Vagina (tissue), 2 donors: ENCODE results near the gene MFSD6. TPM values are rescaled to one million over a fixed set of nuclear protein-coding genes. Genes with fewer than 3 reads are reported as not detected.
"Not testable (repeated sequence)": the region's sequence is repeated elsewhere in the genome, so short reads cannot be mapped to it uniquely, and the experiment has no call there.

Source experiments
- DNase-seq, 2 donors: peaks; one replicate each; pipeline ENCODE4 v3.0.0-alpha.2; 2017; ENCODE audit errors: extremely low spot score in 2 of 2
- H3K27ac ChIP-seq: fragments of 200-600 bp; sonication (generic); one replicate; pipeline ENCODE4 v1.5.1; 2019
- H3K27me3 ChIP-seq: fragments of 200-600 bp; sonication (generic); one replicate; pipeline ENCODE4 v1.5.1; 2019
- H3K36me3 ChIP-seq, 2 donors: fragments of 200-600 bp; sonication (generic); one replicate each; pipeline ENCODE4 v1.5.1; 2017 to 2019
- H3K4me1 ChIP-seq: fragments of 200-600 bp; sonication (generic); one replicate; pipeline ENCODE4 v1.5.1; 2019
- H3K4me3 ChIP-seq, 2 donors: fragments of 200-600 bp; sonication (generic); 1 replicate in 1 of 2; 2 replicates in 1 of 2; pipeline ENCODE4 v1.5.1; 2016 to 2019
- H3K9me3 ChIP-seq: fragments of 200-600 bp; sonication (generic); one replicate; pipeline ENCODE4 v1.5.1; 2019
- POLR2A ChIP-seq, 2 donors: fragments of 450-650 bp; IDR thresholded peaks; one replicate each; pipeline ENCODE4 v1.6.1; 2017; ENCODE audit warnings: antibody characterized with exemption in 2 of 2, mild to moderate bottlenecking in 2 of 2, moderate library complexity in 2 of 2
- POLR2AphosphoS5 ChIP-seq, 2 donors: sonication (generic); formaldehyde crosslinking; IDR thresholded peaks; one replicate each; pipeline ENCODE4 v1.9.0; 2017; ENCODE audit warnings: antibody characterized with exemption in 2 of 2, mild to moderate bottlenecking in 2 of 2, low read depth in 1 of 2; ENCODE audit not compliant: insufficient read depth in 1 of 2
- intact Hi-C: fragments of 100-400 bp; cut with DNase I; formaldehyde crosslinking; loops from one replicate; pipeline ENCODE4 v1.15.1; 2023
- total RNA-seq: library from RNA; depleted of rRNA; stranded (reverse); fragments of >200 nt; gene quantifications from one replicate; pipeline ENCODE4 v1.2.3, GENCODE V29; 2016
- TF ChIP-seq, protein P1 (sequence below), 3 experiments: fragments of 450-650 bp in 2 of 3; fragments of 200-600 bp in 1 of 3; sonication (generic) in 1 of 3; IDR thresholded peaks; one replicate each; pipeline ENCODE4 v1.5.1; 2017 to 2019; ENCODE audit warnings: antibody characterized with exemption in 3 of 3, mild to moderate bottlenecking in 2 of 3, moderate library complexity in 2 of 3

Gene MFSD6
- total RNA-seq = 84.7 TPM

DNA sequence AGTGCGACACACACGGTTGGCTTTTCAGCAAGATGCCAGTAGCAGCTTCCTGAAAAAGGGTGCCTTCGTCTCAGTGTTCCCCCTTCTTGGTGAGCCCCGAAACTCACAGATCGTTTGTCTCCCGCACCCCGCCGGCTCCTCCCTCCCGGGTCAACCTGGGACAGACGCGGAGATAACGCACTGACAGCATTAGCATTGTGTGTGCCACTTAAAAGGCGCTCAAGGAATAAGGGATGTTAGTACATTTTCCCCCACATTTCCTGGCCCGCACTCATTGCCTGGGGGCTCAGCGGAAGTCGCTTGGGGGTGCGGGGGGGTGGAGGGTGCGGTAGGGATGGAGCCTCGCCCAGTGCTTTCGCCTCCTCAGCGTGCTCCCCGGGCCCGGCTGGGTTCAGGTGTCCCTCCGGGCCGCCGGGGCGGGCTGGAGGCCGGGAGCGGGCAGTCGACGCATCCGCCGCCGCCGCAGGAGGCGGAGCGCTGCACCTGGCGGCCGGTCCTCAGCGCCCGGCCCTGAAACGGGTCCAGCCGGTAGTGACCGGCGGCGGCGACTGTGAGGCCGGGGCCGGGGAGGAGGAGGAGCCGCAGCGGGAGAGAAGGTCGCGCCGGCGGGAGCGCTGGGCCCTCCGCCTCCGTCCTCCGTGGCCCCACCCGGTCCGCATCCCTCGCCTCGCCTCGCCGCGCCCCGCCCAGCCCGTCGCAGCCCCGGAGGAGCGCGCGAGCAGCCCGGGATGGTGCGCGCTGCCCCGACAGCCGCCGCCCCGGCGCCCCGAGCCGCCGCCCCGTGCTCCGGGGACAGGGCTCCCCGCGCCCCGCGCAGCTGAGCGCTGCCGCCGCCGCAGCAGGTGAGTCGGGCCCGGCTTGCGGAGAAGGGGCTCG lies at the start of gene MFSD6:
Gene MFSD6, plus strand, starts transcription at position 694 of the 876 bp plus-strand sequence. CDS start 27,675 bp downstream, outside the sequence.
- peak within 1 kb of the TSS; percentile 75 to 79 for H3K4me3 ChIP-seq
- no peaks in the 10 kb centered on the region for H3K36me3 ChIP-seq
- H3K9me3 ChIP-seq = no peaks in the 10 kb centered on the region
- H3K27me3 ChIP-seq = no peaks in the 10 kb centered on the region
- DNase-seq = no peak
- H3K4me1 ChIP-seq = peaks cover 26% of the 10 kb centered on the region
- peak within 1 kb of the TSS; percentile 93 for H3K27ac ChIP-seq
- TF ChIP-seq, protein P1, sequence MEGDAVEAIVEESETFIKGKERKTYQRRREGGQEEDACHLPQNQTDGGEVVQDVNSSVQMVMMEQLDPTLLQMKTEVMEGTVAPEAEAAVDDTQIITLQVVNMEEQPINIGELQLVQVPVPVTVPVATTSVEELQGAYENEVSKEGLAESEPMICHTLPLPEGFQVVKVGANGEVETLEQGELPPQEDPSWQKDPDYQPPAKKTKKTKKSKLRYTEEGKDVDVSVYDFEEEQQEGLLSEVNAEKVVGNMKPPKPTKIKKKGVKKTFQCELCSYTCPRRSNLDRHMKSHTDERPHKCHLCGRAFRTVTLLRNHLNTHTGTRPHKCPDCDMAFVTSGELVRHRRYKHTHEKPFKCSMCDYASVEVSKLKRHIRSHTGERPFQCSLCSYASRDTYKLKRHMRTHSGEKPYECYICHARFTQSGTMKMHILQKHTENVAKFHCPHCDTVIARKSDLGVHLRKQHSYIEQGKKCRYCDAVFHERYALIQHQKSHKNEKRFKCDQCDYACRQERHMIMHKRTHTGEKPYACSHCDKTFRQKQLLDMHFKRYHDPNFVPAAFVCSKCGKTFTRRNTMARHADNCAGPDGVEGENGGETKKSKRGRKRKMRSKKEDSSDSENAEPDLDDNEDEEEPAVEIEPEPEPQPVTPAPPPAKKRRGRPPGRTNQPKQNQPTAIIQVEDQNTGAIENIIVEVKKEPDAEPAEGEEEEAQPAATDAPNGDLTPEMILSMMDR (IDR thresholded peaks at IDR 0.05) = no peak
- TF ChIP-seq POLR2AphosphoS5 (IDR thresholded peaks at IDR 0.05; ENCODE audit: insufficient read depth in 1 of 2, low read depth in 1 of 2) = no peak
- TF ChIP-seq POLR2A (IDR thresholded peaks at IDR 0.05) = no peak
- intact Hi-C loops = no loop called here

DNA sequence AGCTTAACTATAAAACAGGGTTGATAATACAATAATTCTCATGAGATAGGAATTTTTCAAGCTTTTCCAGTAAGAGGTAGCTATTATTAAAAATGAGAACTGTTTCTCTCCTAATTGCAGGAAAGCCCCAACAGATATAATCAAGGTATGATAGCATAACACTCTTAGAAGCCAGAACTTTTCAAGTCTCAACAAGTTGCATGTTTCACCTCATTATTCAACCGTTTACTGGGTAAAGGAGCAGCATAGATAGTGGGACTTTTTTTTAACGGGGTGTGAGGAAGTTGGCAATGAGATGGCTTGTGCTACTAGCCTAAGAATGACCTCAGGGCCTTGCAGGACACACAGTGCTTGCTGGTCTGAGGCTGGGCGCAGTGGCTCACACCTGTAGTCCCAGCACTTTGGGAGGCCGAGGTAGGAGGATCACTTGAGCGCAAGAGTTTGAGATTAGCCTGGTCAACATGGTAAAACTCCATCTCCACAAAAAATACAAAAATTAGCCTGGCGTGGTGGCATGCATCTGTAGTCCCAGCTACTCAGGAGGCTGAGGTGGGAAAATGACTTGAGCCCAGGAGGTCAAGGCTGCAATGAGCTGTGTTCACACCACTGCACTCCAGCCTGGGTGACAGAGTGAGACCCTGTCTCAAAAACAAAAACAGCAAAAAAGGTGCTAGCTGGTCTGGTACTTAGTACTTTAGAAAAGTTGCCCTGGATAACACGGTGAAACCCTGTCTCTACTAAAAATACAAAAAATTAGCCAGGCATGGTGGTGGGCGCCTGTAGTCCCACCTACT lies 49.3 kb upstream of the MFSD6 start:
- H3K4me1 ChIP-seq = peaks cover 65% of the 10 kb centered on the region
- intact Hi-C loops = not testable (repeated sequence)

DNA sequence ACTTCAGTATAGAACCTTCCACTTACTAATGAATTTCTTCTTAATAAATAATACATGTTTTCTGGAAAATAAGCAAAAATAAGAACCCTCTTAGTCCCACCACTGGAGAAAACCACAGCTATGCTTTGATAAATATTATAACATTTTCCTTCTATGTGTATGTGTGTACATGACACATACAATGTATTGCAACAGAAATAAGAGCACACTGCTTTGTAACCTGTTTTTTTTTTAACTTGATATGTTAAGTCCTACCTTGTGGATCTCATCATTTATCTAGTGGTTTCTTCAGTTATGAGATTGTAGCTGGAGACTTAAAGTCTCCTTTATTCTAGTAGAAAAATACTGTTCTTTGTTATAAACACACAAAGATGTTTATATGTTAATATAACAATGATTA lies 47.6 kb upstream of the MFSD6 start:
- intact Hi-C loops = no loop called here
- H3K27me3 ChIP-seq = no peaks in the 10 kb centered on the region
- H3K36me3 ChIP-seq = peaks cover 0 to 11% of the 10 kb centered on the region in 2 donors
- H3K4me1 ChIP-seq = peaks cover 48% of the 10 kb centered on the region
- peak overlapping the region; percentile 58 for H3K27ac ChIP-seq
- peak overlapping the region in 1 of 2 donors; percentile 25 for H3K4me3 ChIP-seq
- TF ChIP-seq POLR2A (IDR thresholded peaks at IDR 0.05) (no peak), POLR2AphosphoS5 (IDR thresholded peaks at IDR 0.05; ENCODE audit: insufficient read depth in 1 of 2, low read depth in 1 of 2) (no peak)
- TF ChIP-seq, protein P1 (IDR thresholded peaks at IDR 0.05) = no peak
- H3K9me3 ChIP-seq = no peaks in the 10 kb centered on the region
- DNase-seq = no peak

More for the DNA sequence above, 49.3 kb upstream of the MFSD6 start:
- not testable (repeated sequence) for H3K36me3 ChIP-seq, H3K4me3 ChIP-seq, H3K27me3 ChIP-seq, DNase-seq, H3K9me3 ChIP-seq
- TF ChIP-seq POLR2AphosphoS5 (IDR thresholded peaks at IDR 0.05; ENCODE audit: insufficient read depth in 1 of 2, low read depth in 1 of 2) = peak in 1 of 2 donors; percentile 51
- peak overlapping the region; percentile 58 for H3K27ac ChIP-seq

DNA sequence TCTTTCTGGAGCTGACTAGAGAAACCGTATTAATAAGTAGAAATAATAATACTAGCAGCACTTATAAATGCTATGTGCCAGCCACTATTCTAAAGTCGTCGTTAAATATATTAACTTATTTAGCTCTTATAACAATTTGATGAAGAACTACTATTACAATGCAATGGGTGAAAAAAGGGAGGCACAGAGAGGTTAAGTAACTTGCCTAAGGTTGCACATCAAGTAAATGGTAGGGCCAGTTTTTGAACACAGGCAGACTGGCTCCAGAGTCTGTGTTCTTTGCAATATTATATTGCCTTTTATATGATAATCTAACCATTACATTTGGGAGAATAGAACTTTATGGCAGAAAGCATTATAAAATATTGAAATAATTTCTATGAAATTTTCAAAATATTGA lies 47.2 kb upstream of the MFSD6 start:
- no peaks in the 10 kb centered on the region for H3K9me3 ChIP-seq
- no peak overlapping the region for H3K27ac ChIP-seq
- DNase-seq = no peak
- TF ChIP-seq, protein P1 (IDR thresholded peaks at IDR 0.05) = no peak
- TF ChIP-seq POLR2A (IDR thresholded peaks at IDR 0.05) (no peak), POLR2AphosphoS5 (IDR thresholded peaks at IDR 0.05; ENCODE audit: insufficient read depth in 1 of 2, low read depth in 1 of 2) (no peak)
- H3K27me3 ChIP-seq = no peaks in the 10 kb centered on the region
- no peak overlapping the region for H3K4me3 ChIP-seq
- H3K36me3 ChIP-seq = peaks cover 0 to 11% of the 10 kb centered on the region in 2 donors
- intact Hi-C loops = no loop called here
- peaks cover 47% of the 10 kb centered on the region for H3K4me1 ChIP-seq

DNA sequence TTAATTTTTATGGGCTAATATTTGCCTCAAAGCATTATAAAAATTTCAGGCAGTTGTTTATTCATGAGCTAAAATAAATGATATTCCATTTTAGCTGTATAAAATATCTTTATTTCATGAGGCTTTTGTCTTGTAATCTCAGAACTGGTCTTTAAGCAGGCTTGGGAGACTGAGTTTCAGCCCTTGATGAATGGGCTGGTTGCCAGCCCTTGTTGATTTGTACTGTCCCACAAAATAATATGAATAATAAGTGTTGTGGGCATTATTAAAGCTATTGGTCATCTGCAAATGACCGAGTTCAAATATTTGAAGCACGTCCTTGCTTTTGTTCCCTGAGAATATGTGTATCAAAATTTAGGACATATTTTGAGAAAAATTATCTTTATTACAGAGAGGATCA lies 46.6 kb upstream of the MFSD6 start:
- TF ChIP-seq POLR2AphosphoS5 (IDR thresholded peaks at IDR 0.05; ENCODE audit: insufficient read depth in 1 of 2, low read depth in 1 of 2) (no peak), POLR2A (IDR thresholded peaks at IDR 0.05) (no peak)
- TF ChIP-seq, protein P1 (IDR thresholded peaks at IDR 0.05) = no peak
- Histone ChIP-seq H3K9me3 (no peaks in the 10 kb centered on the region), H3K27me3 (no peaks in the 10 kb centered on the region), H3K27ac (no peak overlapping the region), H3K4me1 (peaks cover 41% of the 10 kb centered on the region), H3K36me3 (peaks cover 0 to 11% of the 10 kb centered on the region in 2 donors), H3K4me3 (no peak overlapping the region)
- intact Hi-C loops = no loop called here
- no peak for DNase-seq
